Activated CD8-positive, alpha-beta T cell treated with anti-CD3 and anti-CD28 coated beads for 36 hours (primary cell): Measurements from ENCODE around the gene OR10D3. TPM values are rescaled to one million over a fixed set of nuclear protein-coding genes. Genes with fewer than 3 reads are reported as not detected.

ENCODE experiments used
- ATAC-seq: fragments of 200-7000 bp; cut with Tn5 transposase; one replicate; pipeline ENCODE4 v1.10.0; 2021; ENCODE audit warnings: mild to moderate bottlenecking, moderate library complexity
- CTCF ChIA-PET: fragments of 350-600 bp; sonication (Branson Sonifier 250); formaldehyde crosslinking; loops from one replicate; lab custom pipeline; 2021; ENCODE audit warnings: antibody characterized with exemption; lab: Charles Lee
- POLR2A ChIA-PET: fragments of 350-600 bp; sonication (Branson Sonifier 250); formaldehyde crosslinking; loops from one replicate; lab custom pipeline; 2021; ENCODE audit warnings: antibody characterized with exemption; lab: Charles Lee
- DNase-seq: peaks from one replicate; pipeline ENCODE4 v3.0.0-alpha.2; 2020
- H3K27ac Mint-ChIP-seq: one replicate; pipeline ENCODE4 v1.8.0; 2021; ENCODE audit warnings: mild to moderate bottlenecking, mixed read lengths
- H3K27me3 Mint-ChIP-seq: one replicate; pipeline ENCODE4 v1.8.0; 2021; ENCODE audit warnings: mixed read lengths
- H3K36me3 Mint-ChIP-seq: one replicate; pipeline ENCODE4 v1.8.0; 2021; ENCODE audit warnings: low read depth, mixed read lengths
- H3K4me1 Mint-ChIP-seq: one replicate; pipeline ENCODE4 v1.8.0; 2021; ENCODE audit warnings: low read depth, mixed read lengths
- H3K4me3 Mint-ChIP-seq: one replicate; pipeline ENCODE4 v1.8.0; 2021; ENCODE audit warnings: mild to moderate bottlenecking, moderate library complexity, mixed read lengths
- H3K9me3 Mint-ChIP-seq: one replicate; pipeline ENCODE4 v1.8.0; 2021; ENCODE audit warnings: mixed read lengths
- intact Hi-C: fragments of 100-400 bp; cut with micrococcal nuclease; formaldehyde crosslinking; loops from one replicate; pipeline ENCODE4 v1.10.0; 2022
- total RNA-seq, 2 experiments: library from RNA; stranded (reverse); gene quantifications; one replicate each; pipeline ENCODE4 v1.2.3, GENCODE V29; 2021
- TF ChIP-seq, protein P1 (sequence below): fragments of 200-600 bp; IDR thresholded peaks from one replicate; pipeline ENCODE4 v1.8.0; 2022; ENCODE audit warnings: antibody characterized with exemption, mild to moderate bottlenecking

OR10D3 gene
- total RNA-seq, 2 experiments from 2014 or later = not detected

DNA sequence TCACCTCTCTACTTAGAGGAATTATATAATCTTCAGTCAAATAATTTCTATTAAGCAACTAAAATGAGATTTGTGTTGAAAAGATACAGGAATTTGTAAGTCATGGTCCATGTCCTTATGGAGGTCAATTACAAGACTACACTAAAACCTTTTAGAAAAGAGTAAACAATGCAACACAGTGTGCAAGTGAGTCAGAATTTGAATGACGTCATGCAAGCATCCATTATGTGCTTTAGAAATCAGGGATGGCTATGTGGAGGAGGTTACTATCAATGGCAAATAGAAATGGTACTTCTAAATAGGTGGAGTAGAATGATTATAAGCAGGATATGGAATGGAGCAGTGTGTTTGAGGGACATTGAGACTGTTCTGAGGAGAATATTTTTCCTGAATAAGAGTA lies 16.6 kb downstream of the OR10D3 start:
- no peak for DNase-seq
- Mint-ChIP-seq H3K4me3 (no peak overlapping the region), H3K4me1 (no peaks in the 10 kb centered on the region), H3K9me3 (no peaks in the 10 kb centered on the region), H3K27ac (no peak overlapping the region), H3K36me3 (no peaks in the 10 kb centered on the region), H3K27me3 (peaks cover 6% of the 10 kb centered on the region)
- intact Hi-C loops = loop anchor here (10.0 kb wide), 1 partner anchor 85 kb away; the partner anchor contains the start of gene VWA5A
- TF ChIP-seq, protein P1, sequence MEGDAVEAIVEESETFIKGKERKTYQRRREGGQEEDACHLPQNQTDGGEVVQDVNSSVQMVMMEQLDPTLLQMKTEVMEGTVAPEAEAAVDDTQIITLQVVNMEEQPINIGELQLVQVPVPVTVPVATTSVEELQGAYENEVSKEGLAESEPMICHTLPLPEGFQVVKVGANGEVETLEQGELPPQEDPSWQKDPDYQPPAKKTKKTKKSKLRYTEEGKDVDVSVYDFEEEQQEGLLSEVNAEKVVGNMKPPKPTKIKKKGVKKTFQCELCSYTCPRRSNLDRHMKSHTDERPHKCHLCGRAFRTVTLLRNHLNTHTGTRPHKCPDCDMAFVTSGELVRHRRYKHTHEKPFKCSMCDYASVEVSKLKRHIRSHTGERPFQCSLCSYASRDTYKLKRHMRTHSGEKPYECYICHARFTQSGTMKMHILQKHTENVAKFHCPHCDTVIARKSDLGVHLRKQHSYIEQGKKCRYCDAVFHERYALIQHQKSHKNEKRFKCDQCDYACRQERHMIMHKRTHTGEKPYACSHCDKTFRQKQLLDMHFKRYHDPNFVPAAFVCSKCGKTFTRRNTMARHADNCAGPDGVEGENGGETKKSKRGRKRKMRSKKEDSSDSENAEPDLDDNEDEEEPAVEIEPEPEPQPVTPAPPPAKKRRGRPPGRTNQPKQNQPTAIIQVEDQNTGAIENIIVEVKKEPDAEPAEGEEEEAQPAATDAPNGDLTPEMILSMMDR = no peak
- ChIA-PET POLR2A (no interaction called here), CTCF (no interaction called here)
- ATAC-seq = no peak

DNA sequence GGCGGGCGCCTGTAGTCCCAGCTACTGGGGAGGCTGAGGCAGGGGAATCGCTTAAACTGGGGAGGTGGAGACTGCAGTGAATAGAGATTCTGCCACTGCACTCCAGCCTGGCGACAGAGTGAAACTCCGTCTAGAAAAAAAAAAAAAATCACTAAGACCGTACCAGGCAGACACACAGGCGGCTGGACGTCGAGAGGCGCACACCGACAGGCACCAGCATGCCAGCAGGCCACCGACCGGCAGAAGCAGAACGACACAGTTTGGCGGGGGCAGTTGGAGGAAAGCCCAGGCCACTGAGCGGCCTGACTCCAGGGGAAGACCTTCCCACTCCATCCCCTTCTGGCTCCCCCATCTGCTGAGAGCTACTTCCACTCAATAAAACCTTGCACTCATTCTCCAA lies 17.5 kb downstream of the OR10D3 start:
- POLR2A ChIA-PET = no interaction called here
- TF ChIP-seq, protein P1 = no peak
- intact Hi-C loops = no loop called here
- Mint-ChIP-seq H3K27me3 (peaks cover 3% of the 10 kb centered on the region), H3K4me1 (no peaks in the 10 kb centered on the region), H3K27ac (no peak overlapping the region), H3K36me3 (no peaks in the 10 kb centered on the region), H3K9me3 (no peaks in the 10 kb centered on the region), H3K4me3 (no peak overlapping the region)
- no peak for DNase-seq
- CTCF ChIA-PET = no interaction called here
- no peak for ATAC-seq

DNA sequence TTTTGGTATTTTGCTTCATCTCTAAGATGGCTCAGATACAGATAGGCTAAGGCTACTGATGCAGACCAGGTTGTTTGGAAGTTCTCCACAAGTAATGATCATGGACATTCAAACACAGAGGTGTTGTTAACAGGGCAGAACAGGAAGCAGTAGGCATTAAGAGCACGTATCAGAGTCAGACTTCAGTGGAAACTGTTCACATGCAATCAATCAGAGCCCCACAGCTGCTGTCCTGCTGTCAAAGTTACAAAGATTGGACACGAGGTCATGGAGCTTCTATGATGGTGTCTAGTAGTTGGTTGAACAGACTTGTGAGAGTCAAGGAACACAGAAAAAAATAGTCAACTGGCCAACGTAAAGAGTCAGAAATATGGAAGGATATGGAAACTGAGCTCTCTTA lies 19.8 kb downstream of the OR10D3 start:
- TF ChIP-seq, protein P1 = no peak
- H3K4me1 Mint-ChIP-seq = no peaks in the 10 kb centered on the region
- no peak for ATAC-seq
- no peak overlapping the region for H3K4me3 Mint-ChIP-seq
- intact Hi-C loops = no loop called here
- DNase-seq = no peak
- ChIA-PET POLR2A (no interaction called here), CTCF (interaction anchor here (1.6 to 2.0 kb wide), 2 partner anchors 9 to 131 kb away, joined by 6 read pairs; no protein-coding TSS in a partner anchor)
- H3K9me3 Mint-ChIP-seq = no peaks in the 10 kb centered on the region
- H3K36me3 Mint-ChIP-seq = no peaks in the 10 kb centered on the region
- H3K27ac Mint-ChIP-seq = no peak overlapping the region
- peaks cover 3% of the 10 kb centered on the region for H3K27me3 Mint-ChIP-seq

DNA sequence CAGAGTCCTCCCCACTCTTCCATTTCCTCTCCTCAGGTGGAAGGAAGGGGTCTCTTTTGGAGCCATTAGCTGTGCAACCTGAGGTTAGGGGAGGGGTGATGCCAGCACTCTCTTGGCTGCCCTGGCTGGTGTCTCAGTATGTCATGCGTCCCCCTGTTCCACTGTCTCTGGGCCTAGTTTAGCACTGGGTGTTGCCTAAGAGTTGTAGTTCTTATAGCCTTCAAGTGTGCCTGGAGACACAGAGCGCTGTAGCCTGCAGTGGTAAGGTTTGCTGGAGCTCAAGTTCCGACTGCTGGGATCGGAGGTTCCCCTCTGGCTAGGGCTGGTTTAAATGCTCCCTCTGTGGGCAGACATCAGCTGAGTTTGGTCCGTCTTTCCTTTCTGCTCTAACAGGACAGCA lies 20.9 kb downstream of the OR10D3 start:
- TF ChIP-seq, protein P1 = no peak
- ChIA-PET CTCF (interaction anchor here (1.6 kb wide), 1 partner anchor 10 kb away, joined by 6 read pairs; no protein-coding TSS in a partner anchor), POLR2A (no interaction called here)
- ATAC-seq (no peak), DNase-seq (no peak)
- no peaks in the 10 kb centered on the region for H3K9me3 Mint-ChIP-seq
- H3K4me3 Mint-ChIP-seq = no peak overlapping the region
- H3K27me3 Mint-ChIP-seq = no peaks in the 10 kb centered on the region
- H3K27ac Mint-ChIP-seq = no peak overlapping the region
- no peaks in the 10 kb centered on the region for H3K36me3 Mint-ChIP-seq
- no peaks in the 10 kb centered on the region for H3K4me1 Mint-ChIP-seq
- intact Hi-C loops = no loop called here

GRCh38 chr11:124207102-124207792 lies 24.1 kb downstream of the OR10D3 start:
- DNase-seq = no peak
- Mint-ChIP-seq H3K27me3 (peaks cover 1% of the 10 kb centered on the region), H3K4me1 (no peaks in the 10 kb centered on the region), H3K27ac (no peak overlapping the region), H3K4me3 (no peak overlapping the region), H3K9me3 (no peaks in the 10 kb centered on the region), H3K36me3 (no peaks in the 10 kb centered on the region)
- TF ChIP-seq, protein P1 = no peak
- ATAC-seq = no peak
- intact Hi-C loops = no loop called here
- CTCF ChIA-PET = no interaction called here
- POLR2A ChIA-PET = no interaction called here
